ENCODE results near the gene SAP30BP.
A peak's percentile ranks its signal among the peaks of the same experiment; 100 is the strongest.

Gene SAP30BP

DNA sequence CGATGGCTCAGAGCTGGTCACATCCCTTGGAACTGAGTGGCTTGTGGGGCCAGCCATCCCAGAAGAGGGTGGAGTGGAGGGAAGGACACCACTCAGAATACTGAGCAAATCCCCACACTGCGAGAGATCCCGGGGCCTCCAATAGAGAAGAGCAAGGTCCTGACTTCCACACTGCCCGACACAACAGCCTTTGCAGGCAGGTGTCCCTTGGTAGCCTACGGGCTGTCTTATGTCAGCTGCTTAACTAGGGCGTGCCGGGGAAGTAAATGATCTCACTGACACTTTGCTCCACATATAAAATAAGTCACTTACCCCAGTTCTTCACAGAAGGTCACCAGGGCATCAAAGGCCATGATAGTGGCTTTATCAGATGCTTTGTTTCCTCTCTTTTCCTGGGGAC is 16.3 kb upstream of the SAP30BP start:
- no peaks in the 10 kb centered on the region; the same call in 1 of the 2 replicates for H3K79me2 ChIP-seq (ENCODE audit: low read length)
- H3K4me2 ChIP-seq (ENCODE audit: low read length), result no peak overlapping the region
- H3K4me1 ChIP-seq (ENCODE audit: low read length), result peaks cover 20% of the 10 kb centered on the region
- H3K9ac ChIP-seq (ENCODE audit: low read length), result no peak overlapping the region
- H3K27ac ChIP-seq (ENCODE audit: low read length), result no peak overlapping the region
- H2AFZ ChIP-seq (ENCODE audit: low read depth, low read length), result no peak overlapping the region
- H3K36me3 ChIP-seq (replicated peaks; ENCODE audit: low read depth, low read length), result peaks cover 48% of the 10 kb centered on the region
- H3K9me3 ChIP-seq (ENCODE audit: insufficient read depth, low read length), result no peaks in the 10 kb centered on the region
- no peaks in the 10 kb centered on the region for H4K20me1 ChIP-seq (ENCODE audit: insufficient read depth, low read length)
- TF ChIP-seq, protein P1, sequence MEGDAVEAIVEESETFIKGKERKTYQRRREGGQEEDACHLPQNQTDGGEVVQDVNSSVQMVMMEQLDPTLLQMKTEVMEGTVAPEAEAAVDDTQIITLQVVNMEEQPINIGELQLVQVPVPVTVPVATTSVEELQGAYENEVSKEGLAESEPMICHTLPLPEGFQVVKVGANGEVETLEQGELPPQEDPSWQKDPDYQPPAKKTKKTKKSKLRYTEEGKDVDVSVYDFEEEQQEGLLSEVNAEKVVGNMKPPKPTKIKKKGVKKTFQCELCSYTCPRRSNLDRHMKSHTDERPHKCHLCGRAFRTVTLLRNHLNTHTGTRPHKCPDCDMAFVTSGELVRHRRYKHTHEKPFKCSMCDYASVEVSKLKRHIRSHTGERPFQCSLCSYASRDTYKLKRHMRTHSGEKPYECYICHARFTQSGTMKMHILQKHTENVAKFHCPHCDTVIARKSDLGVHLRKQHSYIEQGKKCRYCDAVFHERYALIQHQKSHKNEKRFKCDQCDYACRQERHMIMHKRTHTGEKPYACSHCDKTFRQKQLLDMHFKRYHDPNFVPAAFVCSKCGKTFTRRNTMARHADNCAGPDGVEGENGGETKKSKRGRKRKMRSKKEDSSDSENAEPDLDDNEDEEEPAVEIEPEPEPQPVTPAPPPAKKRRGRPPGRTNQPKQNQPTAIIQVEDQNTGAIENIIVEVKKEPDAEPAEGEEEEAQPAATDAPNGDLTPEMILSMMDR (IDR thresholded peaks at IDR 0.05; ENCODE audit: low read depth, low read length), result no peak
- no peak for TF ChIP-seq EZH2phosphoT487 (IDR thresholded peaks at IDR 0.05; ENCODE audit: low read depth)
- no peak overlapping the region for H3K4me3 ChIP-seq (ENCODE audit: low read length)
- no peaks in the 10 kb centered on the region for H3K27me3 ChIP-seq (ENCODE audit: low read depth, low read length)

DNA sequence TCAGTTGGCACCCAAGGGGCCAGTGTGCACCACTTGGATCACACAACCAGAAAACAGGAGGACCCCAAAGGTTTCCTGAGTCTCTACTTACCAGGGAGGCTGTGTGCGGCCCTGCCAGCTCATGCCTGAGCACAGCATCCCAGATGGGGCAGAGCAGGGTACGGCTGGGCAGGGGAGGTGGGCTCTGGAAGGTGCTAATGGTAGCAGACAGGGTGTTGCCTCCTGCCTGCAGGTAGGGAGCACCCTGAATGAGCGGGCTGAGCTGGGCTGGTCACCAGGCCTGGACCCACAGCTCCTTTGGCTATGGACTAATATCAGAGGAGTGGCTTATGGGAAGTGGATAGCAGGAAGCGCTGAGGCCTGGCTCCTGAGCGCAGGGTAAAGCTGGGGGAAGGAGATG is 14.8 kb upstream of the SAP30BP start:
- no peak overlapping the region for H3K4me2 ChIP-seq (ENCODE audit: low read length)
- peaks cover 8% of the 10 kb centered on the region; the same call in 1 of the 2 replicates for H3K4me1 ChIP-seq (ENCODE audit: low read length)
- H3K27me3 ChIP-seq (ENCODE audit: low read depth, low read length), result no peaks in the 10 kb centered on the region
- H3K27ac ChIP-seq (ENCODE audit: low read length), result no peak overlapping the region
- H3K4me3 ChIP-seq (ENCODE audit: low read length), result no peak overlapping the region
- no peaks in the 10 kb centered on the region for H3K9me3 ChIP-seq (ENCODE audit: insufficient read depth, low read length)
- H3K9ac ChIP-seq (ENCODE audit: low read length), result no peak overlapping the region
- no peak for TF ChIP-seq EZH2phosphoT487 (IDR thresholded peaks at IDR 0.05; ENCODE audit: low read depth)
- TF ChIP-seq, protein P1 (IDR thresholded peaks at IDR 0.05; ENCODE audit: low read depth, low read length), result no peak
- H3K79me2 ChIP-seq (ENCODE audit: low read length), result no peaks in the 10 kb centered on the region
- no peaks in the 10 kb centered on the region for H4K20me1 ChIP-seq (ENCODE audit: insufficient read depth, low read length)
- peaks cover 46% of the 10 kb centered on the region for H3K36me3 ChIP-seq (replicated peaks; ENCODE audit: low read depth, low read length)
- H2AFZ ChIP-seq (ENCODE audit: low read depth, low read length), result no peak overlapping the region

GRCh38 chr17:75652934-75653549 is 14.1 kb upstream of the SAP30BP start:
- Histone ChIP-seq H3K79me2 (ENCODE audit: low read length) (no peaks in the 10 kb centered on the region), H3K4me2 (ENCODE audit: low read length) (no peak overlapping the region), H3K4me3 (ENCODE audit: low read length) (no peak overlapping the region), H2AFZ (ENCODE audit: low read depth, low read length) (no peak overlapping the region), H3K36me3 (replicated peaks; ENCODE audit: low read depth, low read length) (peaks cover 43% of the 10 kb centered on the region), H3K4me1 (ENCODE audit: low read length) (peaks cover 8% of the 10 kb centered on the region; the same call in 1 of the 2 replicates), H4K20me1 (ENCODE audit: insufficient read depth, low read length) (no peaks in the 10 kb centered on the region), H3K27ac (ENCODE audit: low read length) (no peak overlapping the region), H3K27me3 (ENCODE audit: low read depth, low read length) (no peaks in the 10 kb centered on the region), H3K9ac (ENCODE audit: low read length) (no peak overlapping the region), H3K9me3 (ENCODE audit: insufficient read depth, low read length) (no peaks in the 10 kb centered on the region)
- no peak for TF ChIP-seq EZH2phosphoT487 (IDR thresholded peaks at IDR 0.05; ENCODE audit: low read depth)
- TF ChIP-seq, protein P1 (IDR thresholded peaks at IDR 0.05; ENCODE audit: low read depth, low read length), result peak; percentile 63

GRCh38 chr17:75654176-75654575 is 13.0 kb upstream of the SAP30BP start:
- Histone ChIP-seq H3K9ac (ENCODE audit: low read length) (no peak overlapping the region), H4K20me1 (ENCODE audit: insufficient read depth, low read length) (no peaks in the 10 kb centered on the region), H3K4me1 (ENCODE audit: low read length) (peaks cover 8% of the 10 kb centered on the region; the same call in 1 of the 2 replicates), H3K4me3 (ENCODE audit: low read length) (no peak overlapping the region), H3K9me3 (ENCODE audit: insufficient read depth, low read length) (no peaks in the 10 kb centered on the region), H3K27ac (ENCODE audit: low read length) (no peak overlapping the region), H2AFZ (ENCODE audit: low read depth, low read length) (no peak overlapping the region), H3K27me3 (ENCODE audit: low read depth, low read length) (no peaks in the 10 kb centered on the region), H3K36me3 (replicated peaks; ENCODE audit: low read depth, low read length) (peaks cover 42% of the 10 kb centered on the region), H3K4me2 (ENCODE audit: low read length) (no peak overlapping the region), H3K79me2 (ENCODE audit: low read length) (no peaks in the 10 kb centered on the region)
- TF ChIP-seq EZH2phosphoT487 (IDR thresholded peaks at IDR 0.05; ENCODE audit: low read depth), result no peak
- TF ChIP-seq, protein P1 (IDR thresholded peaks at IDR 0.05; ENCODE audit: low read depth, low read length), result no peak
